Measurements from ENCODE around the gene FAM229A. TPM values are rescaled to one million over a fixed set of nuclear protein-coding genes. Genes with fewer than 3 reads are reported as not detected.
A peak's percentile ranks its signal among the peaks of the same experiment; 100 is the strongest.

Gene FAM229A
- polyA plus RNA-seq, 3 donors = 19.9 TPM; not detected in 2

- H4K20me1 ChIP-seq (ENCODE audit: insufficient read depth, low read length) = peaks cover 23% of the 10 kb centered on the region
- H3K4me3 Mint-ChIP-seq = peak overlapping the region in 1 of 2 donors; percentile 86
- peaks cover 16% of the 10 kb centered on the region for H3K4me1 Mint-ChIP-seq
These were observed 994 bp downstream of the FAM229A start for GRCh38 chr1:32361308-32361673.

GRCh38 chr1:32358435-32358834 lies 3.9 kb downstream of the FAM229A start:
- no peak for TF ChIP-seq CTCF (IDR thresholded peaks at IDR 0.05)
- Histone ChIP-seq H3K4me3 (replicated peaks in 1 of 3; ENCODE audit: low read depth in 2 of 3, low read length in 3 of 3) (no peak overlapping the region), H3K27ac (ENCODE audit: low read depth in 1 of 2, low read length in 2 of 2) (no peak overlapping the region), H3K4me1 (ENCODE audit: control insufficient read depth in 1 of 2, insufficient read depth in 2 of 2, low read length in 2 of 2) (peaks cover 15 to 23% of the 10 kb centered on the region in 2 donors), H3K79me2 (ENCODE audit: insufficient read depth, low read length) (no peaks in the 10 kb centered on the region), H3K4me2 (replicated peaks; ENCODE audit: extremely low read depth, low read length, poor library complexity, severe bottlenecking) (no peak overlapping the region), H3K9me3 (replicated peaks in 1 of 2; ENCODE audit: control insufficient read depth in 1 of 2, insufficient read depth in 1 of 2, low read length in 2 of 2) (no peaks in the 10 kb centered on the region), H3K27me3 (ENCODE audit: control insufficient read depth in 2 of 2, insufficient read depth in 2 of 2, low read length in 2 of 2) (peaks cover 3 to 17% of the 10 kb centered on the region in 2 donors), H4K20me1 (ENCODE audit: insufficient read depth, low read length) (peaks cover 18% of the 10 kb centered on the region), H2AFZ (ENCODE audit: insufficient read depth, low read depth, low read length, poor library complexity, severe bottlenecking) (no peak overlapping the region), H3K36me3 (replicated peaks in 1 of 2; ENCODE audit: control insufficient read depth in 1 of 2, insufficient read depth in 2 of 2, low read length in 2 of 2) (peaks cover 2 to 6% of the 10 kb centered on the region in 2 donors), H3K9ac (ENCODE audit: insufficient read depth, low read length, poor library complexity, severe bottlenecking) (no peak overlapping the region)
- H3K9me3 Mint-ChIP-seq = peaks cover 0 to 13% (median 4%) of the 10 kb centered on the region in 7 donors
- no peak overlapping the region for H3K27ac Mint-ChIP-seq
- intact Hi-C loops (cut with micrococcal nuclease) = no loop called here
- H3K4me1 Mint-ChIP-seq = peaks cover 30% of the 10 kb centered on the region
- DNase-seq = no peak
- 92% methylated on average over 2 of the region's 3 CpGs for WGBS (ENCODE audit: insufficient coverage)
- H3K27me3 Mint-ChIP-seq (ENCODE audit: low read depth in 3 of 3) = peaks cover 32 to 62% (median 41%) of the 10 kb centered on the region in 3 donors
- no peak overlapping the region for H3K4me3 Mint-ChIP-seq
- H3K36me3 Mint-ChIP-seq = peaks cover 18 to 35% of the 10 kb centered on the region in 2 donors

More at GRCh38 chr1:32361308-32361673, 994 bp downstream of the FAM229A start:
- Mint-ChIP-seq H3K27me3 (ENCODE audit: low read depth in 3 of 3) (peaks cover 26 to 51% (median 31%) of the 10 kb centered on the region in 3 donors), H3K27ac (no peak overlapping the region), H3K36me3 (peaks cover 39 to 43% of the 10 kb centered on the region in 2 donors), H3K9me3 (peaks cover 0 to 13% (median 3%) of the 10 kb centered on the region in 7 donors)
- intact Hi-C loops (cut with micrococcal nuclease) = no loop called here
- no peak overlapping the region for H3K27ac ChIP-seq (ENCODE audit: low read depth in 1 of 2, low read length in 2 of 2)
- H2AFZ ChIP-seq (ENCODE audit: insufficient read depth, low read depth, low read length, poor library complexity, severe bottlenecking) = no peak overlapping the region
- WGBS (ENCODE audit: insufficient coverage) = 68% methylated on average over 35 of the region's 35 CpGs
- H3K79me2 ChIP-seq (ENCODE audit: insufficient read depth, low read length) = no peaks in the 10 kb centered on the region
- H3K36me3 ChIP-seq (replicated peaks in 1 of 2; ENCODE audit: control insufficient read depth in 1 of 2, insufficient read depth in 2 of 2, low read length in 2 of 2) = peaks cover 20 to 32% of the 10 kb centered on the region in 2 donors
- DNase-seq = no peak
- peaks cover 3 to 17% of the 10 kb centered on the region in 2 donors for H3K27me3 ChIP-seq (ENCODE audit: control insufficient read depth in 2 of 2, insufficient read depth in 2 of 2, low read length in 2 of 2)
- no peak for TF ChIP-seq CTCF (IDR thresholded peaks at IDR 0.05)
- no peaks in the 10 kb centered on the region for H3K9me3 ChIP-seq (replicated peaks in 1 of 2; ENCODE audit: control insufficient read depth in 1 of 2, insufficient read depth in 1 of 2, low read length in 2 of 2)
- peaks cover 6 to 14% of the 10 kb centered on the region in 2 donors for H3K4me1 ChIP-seq (ENCODE audit: control insufficient read depth in 1 of 2, insufficient read depth in 2 of 2, low read length in 2 of 2)
- H3K4me2 ChIP-seq (replicated peaks; ENCODE audit: extremely low read depth, low read length, poor library complexity, severe bottlenecking) = peak overlapping the region; percentile 61
- no peak overlapping the region for H3K9ac ChIP-seq (ENCODE audit: insufficient read depth, low read length, poor library complexity, severe bottlenecking)
- no peak overlapping the region for H3K4me3 ChIP-seq (replicated peaks in 1 of 3; ENCODE audit: low read depth in 2 of 3, low read length in 3 of 3)

Data from CD14-positive monocyte (primary cell).